GM12878 (cell line): ENCODE measurements around the gene CFHR1. TPM values are rescaled to one million over a fixed set of nuclear protein-coding genes. Genes with fewer than 3 reads are reported as not detected.
"Not testable (repeated sequence)": the region's sequence is repeated elsewhere in the genome, so short reads cannot be mapped to it uniquely, and the experiment has no call there.

Experiments used
- ATAC-seq: fragments of 200-7000 bp; cut with Tn5 transposase; 3 replicates; pipeline ENCODE4 v1.9.1; 2020; ENCODE audit warnings: mild to moderate bottlenecking, moderate library complexity
- BruUV-seq: library from RNA; stranded (reverse); fragments of 400-500 nt; replicated peaks from 2 replicates; lab custom pipeline; 2021; lab: Mats Ljungman, UMichigan
- CTCF ChIA-PET: fragments of 300-600 bp; sonication (Branson Sonifier 250); formaldehyde crosslinking; extraction: SDS; loops from one replicate; lab custom pipeline; 2021; ENCODE audit warnings: inconsistent platforms; lab: Yijun Ruan, JAX
- POLR2A ChIA-PET: fragments of 350-600 bp; formaldehyde crosslinking; extraction: SDS; loops from one replicate; lab custom pipeline; 2021; ENCODE audit warnings: inconsistent platforms; lab: Charles Lee
- RAD21 ChIA-PET: fragments of 300-600 bp; sonication (Branson Sonifier 250); formaldehyde crosslinking; loops from one replicate; lab custom pipeline; 2023; ENCODE audit warnings: antibody characterized with exemption; ENCODE audit not compliant: unreplicated experiment; lab: Charles Lee
- SMC1A ChIA-PET: fragments of 300-600 bp; sonication (Branson Sonifier 250); formaldehyde crosslinking; loops from one replicate; lab custom pipeline; 2023; ENCODE audit not compliant: unreplicated experiment, uncharacterized antibody; lab: Charles Lee
- DNase-seq: peaks from one replicate; pipeline ENCODE4 v3.0.0-alpha.2; 2011; ENCODE audit warnings: low read depth, low spot score
- FAIRE-seq: peaks from 3 replicates; lab custom pipeline; 2011; peaks lifted over from hg19 to GRCh38; lab: Jason Lieb, UNC
- H2AFZ ChIP-seq: 2 replicates; pipeline ENCODE4 v1.6.0; 2011; ENCODE audit warnings: low read depth, low read length, control low read depth; ENCODE audit not compliant: control insufficient read depth
- H3K27ac ChIP-seq: 2 replicates; pipeline ENCODE4 v1.5.1; 2011; ENCODE audit warnings: control low read depth; ENCODE audit not compliant: control insufficient read depth, insufficient read depth
- H3K27me3 ChIP-seq, 2 experiments: replicated peaks in 1 of 2; 2 replicates each; pipeline versions ENCODE4 v1.6.0 to v1.6.1; 2011; ENCODE audit warnings: low read length in 1 of 2; ENCODE audit not compliant: control insufficient read depth in 2 of 2, insufficient read depth in 2 of 2
- H3K36me3 ChIP-seq, 2 experiments: 2 replicates each; pipeline ENCODE4 v1.5.1; 2011; ENCODE audit warnings: low read length in 1 of 2; ENCODE audit not compliant: control insufficient read depth in 2 of 2, insufficient read depth in 2 of 2
- H3K4me1 ChIP-seq: 2 replicates; pipeline ENCODE4 v1.6.1; 2011; ENCODE audit warnings: mild to moderate bottlenecking, low read length, moderate library complexity, mixed read lengths; ENCODE audit not compliant: control insufficient read depth, insufficient read depth
- H3K4me2 ChIP-seq: 2 replicates; pipeline ENCODE4 v1.6.0; 2011; ENCODE audit warnings: control low read depth; ENCODE audit not compliant: control insufficient read depth, insufficient read depth
- H3K4me3 ChIP-seq: fragments of 200-600 bp; sonication (generic); 2 replicates; pipeline ENCODE4 v1.5.1; 2016
- H3K79me2 ChIP-seq: 2 replicates; pipeline ENCODE4 v1.6.0; 2011; ENCODE audit warnings: low read length; ENCODE audit not compliant: control insufficient read depth, insufficient read depth
- H3K9ac ChIP-seq: 2 replicates; pipeline ENCODE4 v1.8.0; 2011; ENCODE audit warnings: low read length, control low read depth, mixed read lengths; ENCODE audit not compliant: control insufficient read depth, insufficient read depth
- H3K9me3 ChIP-seq: replicated peaks from 3 replicates; pipeline ENCODE4 v1.5.1; 2011; ENCODE audit warnings: mild to moderate bottlenecking, low read length; ENCODE audit not compliant: control insufficient read depth, insufficient read depth
- H4K20me1 ChIP-seq: 2 replicates; pipeline ENCODE4 v1.6.0; 2011; ENCODE audit not compliant: control insufficient read depth, insufficient read depth
- WGBS: methylation state at CpG from one replicate; pipeline ENCODE4 v1.1.6; 2016; ENCODE audit warnings: low lambda C conversion rate; ENCODE audit not compliant: insufficient replicate concordance, insufficient coverage; ENCODE audit errors: missing lambda C conversion rate; 5-methylcytosine and 5-hydroxymethylcytosine counted together
- in situ Hi-C: fragments of 300-500 bp; cut with MboI; formaldehyde crosslinking; loops from 9 replicates; pipeline ENCODE4 v1.14.3; 2018; ENCODE audit warnings: mixed read lengths
- intact Hi-C: fragments of 100-400 bp; cut with micrococcal nuclease; formaldehyde crosslinking; loops from one replicate; pipeline ENCODE4 v1.14.2; 2022; ENCODE audit not compliant: unreplicated experiment
- polyA plus RNA-seq, 11 experiments: library from polyadenylated mRNA; depleted of rRNA in 4 of 11; unstranded in 6 of 11; stranded (reverse) in 5 of 11; fragments of >200 nt; fragmentation: Nextera tagmentation in 4 of 11; fragmentation: Illumina TruSeq in 1 of 11; extraction: Ambion mirVana in 4 of 11; extraction: Trizol in 1 of 11; gene quantifications; 1 replicate in 1 of 11; 2 replicates in 10 of 11; pipeline versions ENCODE4 v1.2.1 to v1.2.3, GENCODE V29; 2011 to 2016; ENCODE audit warnings: inconsistent platforms in 2 of 11, missing spikeins in 2 of 11, low read depth in 1 of 11
- total RNA-seq, 4 experiments: library from RNA; depleted of rRNA in 3 of 4; stranded (reverse); fragments of >200 nt in 3 of 4; fragmentation: Illumina TruSeq in 1 of 4; extraction: Trizol in 1 of 4; gene quantifications; 2 replicates each; pipeline versions ENCODE4 v1.2.1 to v1.2.3, GENCODE V29; 2013 to 2021

The CFHR1 gene
- total and polyA plus RNA-seq, 10 of the 15 experiments (the other 5 are each of a cell fraction or from before 2014, with no cell fraction given): 0.04 TPM; not detected in 9

GRCh38 chr1:196791252-196791651, 28.3 kb upstream of the CFHR1 start:
- SMC1A ChIA-PET, H3K4me3 ChIP-seq, H3K4me2 ChIP-seq, H3K4me1 ChIP-seq, FAIRE-seq, intact Hi-C loops, ATAC-seq, RAD21 ChIA-PET, H3K36me3 ChIP-seq, H3K79me2 ChIP-seq, H3K27me3 ChIP-seq, DNase-seq, H3K9me3 ChIP-seq, H2AFZ ChIP-seq, BruUV-seq, in situ Hi-C loops, CTCF ChIA-PET, H4K20me1 ChIP-seq, POLR2A ChIA-PET, H3K27ac ChIP-seq, H3K9ac ChIP-seq: not testable (repeated sequence)
- WGBS: 17% methylated on average over 1 of the region's 1 CpG

- H3K4me1 ChIP-seq, H2AFZ ChIP-seq, BruUV-seq, SMC1A ChIA-PET, H4K20me1 ChIP-seq, ATAC-seq, H3K27ac ChIP-seq, H3K36me3 ChIP-seq, FAIRE-seq, H3K27me3 ChIP-seq, in situ Hi-C loops, intact Hi-C loops, DNase-seq, H3K9ac ChIP-seq, RAD21 ChIA-PET, H3K4me2 ChIP-seq, CTCF ChIA-PET, H3K79me2 ChIP-seq, POLR2A ChIA-PET, H3K4me3 ChIP-seq, H3K9me3 ChIP-seq: not testable (repeated sequence)
- 8% methylated on average over 4 of the region's 4 CpGs for WGBS
Observed at GRCh38 chr1:196794103-196794502, 25.4 kb upstream of the CFHR1 start.
